ENCODE measurements around the gene ZNF775.

The ZNF775 gene

DNA sequence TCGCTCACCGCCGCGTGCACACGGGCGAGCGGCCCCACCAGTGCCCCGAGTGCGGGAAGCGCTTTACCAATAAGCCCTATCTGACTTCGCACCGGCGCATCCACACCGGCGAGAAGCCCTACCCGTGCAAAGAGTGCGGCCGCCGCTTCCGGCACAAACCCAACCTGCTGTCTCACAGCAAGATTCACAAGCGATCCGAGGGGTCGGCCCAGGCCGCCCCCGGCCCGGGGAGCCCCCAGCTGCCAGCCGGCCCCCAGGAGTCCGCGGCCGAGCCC lies 7.2 kb upstream of the ZNF775 start:
- no peak overlapping the region for H3K4me3 ChIP-seq (ENCODE audit: low read length)
- H3K27me3 ChIP-seq (ENCODE audit: control insufficient read depth, insufficient read depth, low read length) = no peaks in the 10 kb centered on the region
- no peak overlapping the region for H3K27ac ChIP-seq (ENCODE audit: low read length)
- peaks cover 35% of the 10 kb centered on the region for H3K4me1 ChIP-seq (ENCODE audit: control insufficient read depth, low read depth, low read length)
- H3K9me3 ChIP-seq (ENCODE audit: control insufficient read depth, low read depth, low read length) = no peaks in the 10 kb centered on the region
- H3K36me3 ChIP-seq (ENCODE audit: control insufficient read depth, low read depth, low read length) = peaks cover 40% of the 10 kb centered on the region
- H3K9ac ChIP-seq (ENCODE audit: low read length) = no peak overlapping the region

GRCh38 chr7:150372271-150373048 lies 6.7 kb upstream of the ZNF775 start:
- Histone ChIP-seq H3K27me3 (ENCODE audit: control insufficient read depth, insufficient read depth, low read length) (no peaks in the 10 kb centered on the region), H3K9me3 (ENCODE audit: control insufficient read depth, low read depth, low read length) (no peaks in the 10 kb centered on the region), H3K4me1 (ENCODE audit: control insufficient read depth, low read depth, low read length) (peaks cover 41% of the 10 kb centered on the region), H3K36me3 (ENCODE audit: control insufficient read depth, low read depth, low read length) (peaks cover 40% of the 10 kb centered on the region), H3K9ac (ENCODE audit: low read length) (no peak overlapping the region), H3K4me3 (ENCODE audit: low read length) (no peak overlapping the region), H3K27ac (ENCODE audit: low read length) (no peak overlapping the region)

DNA sequence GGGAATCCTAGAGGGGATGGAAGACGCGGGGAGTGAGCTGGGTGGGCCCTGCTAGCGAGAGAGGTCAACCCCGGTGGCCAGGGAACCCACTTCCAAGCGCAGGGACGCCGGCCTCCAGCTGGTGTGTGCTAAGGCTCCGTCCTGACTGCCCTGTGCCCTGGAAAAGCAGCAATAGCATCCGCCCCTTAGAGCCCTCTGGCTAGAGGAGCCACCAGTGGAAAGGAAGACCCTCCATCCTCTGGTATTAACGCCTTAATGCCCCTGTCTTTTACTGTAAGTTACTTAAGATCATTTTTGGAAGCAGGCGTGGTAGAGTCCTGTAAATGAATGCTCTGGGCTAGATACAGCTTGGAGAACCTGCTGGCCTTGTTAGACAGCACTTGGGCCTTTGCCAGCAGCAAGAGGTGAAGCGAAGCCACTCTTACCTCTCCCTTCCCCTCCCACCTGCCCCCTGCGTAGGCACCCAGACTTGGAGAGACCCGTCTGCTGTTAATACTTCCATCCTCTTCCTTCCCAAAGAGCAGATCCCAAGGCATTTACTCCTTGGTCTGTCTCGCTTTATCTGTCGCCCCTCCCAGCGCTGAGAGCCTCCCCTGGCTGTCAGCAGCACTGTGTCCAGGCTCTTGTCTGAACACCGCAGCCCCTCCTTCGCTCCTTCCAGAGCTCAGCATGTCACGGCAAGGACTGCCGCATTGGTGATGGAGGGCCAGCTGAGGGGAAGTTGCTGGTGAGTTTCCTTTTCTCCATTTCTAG lies 5.9 kb upstream of the ZNF775 start:
- Histone ChIP-seq H3K27me3 (ENCODE audit: control insufficient read depth, insufficient read depth, low read length) (no peaks in the 10 kb centered on the region), H3K9me3 (ENCODE audit: control insufficient read depth, low read depth, low read length) (no peaks in the 10 kb centered on the region), H3K27ac (ENCODE audit: low read length) (no peak overlapping the region), H3K4me1 (ENCODE audit: control insufficient read depth, low read depth, low read length) (peaks cover 42% of the 10 kb centered on the region), H3K36me3 (ENCODE audit: control insufficient read depth, low read depth, low read length) (peaks cover 40% of the 10 kb centered on the region), H3K4me3 (ENCODE audit: low read length) (no peak overlapping the region), H3K9ac (ENCODE audit: low read length) (no peak overlapping the region)

DNA sequence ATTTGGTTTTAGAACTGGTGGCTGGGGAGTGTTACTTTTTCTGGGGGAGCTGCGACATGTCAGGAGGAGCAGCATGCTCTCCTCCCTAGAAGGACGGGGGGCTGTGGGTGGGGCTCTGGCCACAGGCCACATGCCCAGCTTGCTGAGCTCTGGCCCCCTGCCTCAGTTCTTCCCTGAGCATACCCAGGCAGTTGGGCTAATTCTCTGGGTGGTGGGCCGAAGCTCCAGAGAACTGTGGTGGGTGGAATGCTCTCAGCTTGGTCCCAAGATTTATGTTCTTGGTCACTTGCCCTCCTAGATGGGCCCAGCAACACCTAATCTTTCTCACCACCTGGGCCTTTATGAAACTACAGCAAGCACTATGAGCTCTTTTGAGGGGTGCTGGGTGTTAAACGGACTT lies 5.1 kb upstream of the ZNF775 start:
- Histone ChIP-seq H3K36me3 (ENCODE audit: control insufficient read depth, low read depth, low read length) (peaks cover 40% of the 10 kb centered on the region), H3K9ac (ENCODE audit: low read length) (no peak overlapping the region), H3K27ac (ENCODE audit: low read length) (no peak overlapping the region)

GRCh38 chr7:150374472-150374871 lies 4.7 kb upstream of the ZNF775 start:
- H3K4me1 ChIP-seq (ENCODE audit: control insufficient read depth, low read depth, low read length) = peaks cover 45% of the 10 kb centered on the region

More for the DNA sequence above, 5.1 kb upstream of the ZNF775 start:
- Histone ChIP-seq H3K9me3 (ENCODE audit: control insufficient read depth, low read depth, low read length) (no peaks in the 10 kb centered on the region), H3K4me3 (ENCODE audit: low read length) (no peak overlapping the region), H3K4me1 (ENCODE audit: control insufficient read depth, low read depth, low read length) (peaks cover 45% of the 10 kb centered on the region), H3K27me3 (ENCODE audit: control insufficient read depth, insufficient read depth, low read length) (no peaks in the 10 kb centered on the region)

GRCh38 chr7:150375662-150376521 lies 3.2 kb upstream of the ZNF775 start:
- H3K4me3 ChIP-seq (ENCODE audit: low read length) = no peak overlapping the region
- no peaks in the 10 kb centered on the region for H3K27me3 ChIP-seq (ENCODE audit: control insufficient read depth, insufficient read depth, low read length)
- H3K9me3 ChIP-seq (ENCODE audit: control insufficient read depth, low read depth, low read length) = no peaks in the 10 kb centered on the region
- H3K36me3 ChIP-seq (ENCODE audit: control insufficient read depth, low read depth, low read length) = peaks cover 30% of the 10 kb centered on the region
- H3K9ac ChIP-seq (ENCODE audit: low read length) = no peak overlapping the region
- H3K4me1 ChIP-seq (ENCODE audit: control insufficient read depth, low read depth, low read length) = peaks cover 42% of the 10 kb centered on the region
- H3K27ac ChIP-seq (ENCODE audit: low read length) = no peak overlapping the region

More at GRCh38 chr7:150374472-150374871, 4.7 kb upstream of the ZNF775 start:
- Histone ChIP-seq H3K9ac (ENCODE audit: low read length) (no peak overlapping the region), H3K27me3 (ENCODE audit: control insufficient read depth, insufficient read depth, low read length) (no peaks in the 10 kb centered on the region), H3K9me3 (ENCODE audit: control insufficient read depth, low read depth, low read length) (no peaks in the 10 kb centered on the region), H3K27ac (ENCODE audit: low read length) (no peak overlapping the region), H3K36me3 (ENCODE audit: control insufficient read depth, low read depth, low read length) (peaks cover 40% of the 10 kb centered on the region), H3K4me3 (ENCODE audit: low read length) (no peak overlapping the region)

- H3K27me3 ChIP-seq (ENCODE audit: control insufficient read depth, insufficient read depth, low read length) = no peaks in the 10 kb centered on the region
- no peak overlapping the region for H3K4me3 ChIP-seq (ENCODE audit: low read length)
- no peak overlapping the region for H3K27ac ChIP-seq (ENCODE audit: low read length)
- H3K9ac ChIP-seq (ENCODE audit: low read length) = no peak overlapping the region
- H3K9me3 ChIP-seq (ENCODE audit: control insufficient read depth, low read depth, low read length) = no peaks in the 10 kb centered on the region
- peaks cover 45% of the 10 kb centered on the region for H3K4me1 ChIP-seq (ENCODE audit: control insufficient read depth, low read depth, low read length)
- H3K36me3 ChIP-seq (ENCODE audit: control insufficient read depth, low read depth, low read length) = peaks cover 25% of the 10 kb centered on the region
These were observed 2.6 kb upstream of the ZNF775 start for GRCh38 chr7:150376560-150376959.

- H3K9ac ChIP-seq (ENCODE audit: low read length) = peak overlapping the region; percentile 94
- H3K9me3 ChIP-seq (ENCODE audit: control insufficient read depth, low read depth, low read length) = no peaks in the 10 kb centered on the region
- H3K27ac ChIP-seq (ENCODE audit: low read length) = no peak overlapping the region
- H3K36me3 ChIP-seq (ENCODE audit: control insufficient read depth, low read depth, low read length) = peaks cover 21% of the 10 kb centered on the region
- no peak overlapping the region for H3K4me3 ChIP-seq (ENCODE audit: low read length)
- H3K4me1 ChIP-seq (ENCODE audit: control insufficient read depth, low read depth, low read length) = peaks cover 45% of the 10 kb centered on the region
- no peaks in the 10 kb centered on the region for H3K27me3 ChIP-seq (ENCODE audit: control insufficient read depth, insufficient read depth, low read length)
These were observed 1.9 kb upstream of the ZNF775 start for GRCh38 chr7:150377196-150377595.

DNA sequence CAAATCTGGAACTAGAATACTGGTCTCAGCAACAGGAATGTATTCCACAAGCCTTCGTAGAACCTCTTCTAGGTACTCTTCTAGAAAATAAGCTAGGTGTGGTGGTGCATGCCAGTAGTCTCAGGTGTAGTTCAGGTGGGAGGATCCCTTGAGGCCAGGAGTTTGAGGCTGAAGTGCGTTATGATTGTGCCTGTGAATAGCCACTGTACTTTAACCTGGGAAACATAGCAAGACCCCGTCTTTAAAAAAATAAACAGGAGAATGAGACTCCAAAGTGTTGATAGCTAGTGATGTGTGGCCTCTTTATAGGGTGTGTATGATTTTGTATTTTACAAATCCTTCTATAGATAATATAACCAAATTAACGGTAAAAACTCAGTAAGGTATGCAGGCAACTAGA lies 1.5 kb upstream of the ZNF775 start:
- Histone ChIP-seq H3K4me3 (ENCODE audit: low read length) (peak overlapping the region; percentile 79), H3K27ac (ENCODE audit: low read length) (peak overlapping the region; percentile 94), H3K36me3 (ENCODE audit: control insufficient read depth, low read depth, low read length) (peaks cover 19% of the 10 kb centered on the region), H3K4me1 (ENCODE audit: control insufficient read depth, low read depth, low read length) (peaks cover 47% of the 10 kb centered on the region), H3K9ac (ENCODE audit: low read length) (peak overlapping the region; percentile 94), H3K9me3 (ENCODE audit: control insufficient read depth, low read depth, low read length) (no peaks in the 10 kb centered on the region), H3K27me3 (ENCODE audit: control insufficient read depth, insufficient read depth, low read length) (no peaks in the 10 kb centered on the region)

GRCh38 chr7:150378115-150378852 lies 846 bp upstream of the ZNF775 start:
- Histone ChIP-seq H3K9ac (ENCODE audit: low read length) (peak overlapping the region; percentile 94), H3K4me1 (ENCODE audit: control insufficient read depth, low read depth, low read length) (peaks cover 53% of the 10 kb centered on the region), H3K27ac (ENCODE audit: low read length) (peak overlapping the region; percentile 94), H3K9me3 (ENCODE audit: control insufficient read depth, low read depth, low read length) (no peaks in the 10 kb centered on the region), H3K4me3 (ENCODE audit: low read length) (peak overlapping the region; percentile 79), H3K36me3 (ENCODE audit: control insufficient read depth, low read depth, low read length) (peaks cover 15% of the 10 kb centered on the region), H3K27me3 (ENCODE audit: control insufficient read depth, insufficient read depth, low read length) (no peaks in the 10 kb centered on the region)

Measured in iPS-18a (cell line).